Upper lobe of left lung (tissue), 4 donors: Measurements from ENCODE around the gene SERPINB2.

Experiments used
- CTCF ChIP-seq, 6 experiments: fragments of 450-650 bp in 4 of 6; fragments of 200-600 bp in 2 of 6; sonication (generic) in 2 of 6; IDR thresholded peaks; one replicate each; pipeline ENCODE4 v1.5.1; 2016 to 2019; ENCODE audit warnings: antibody characterized with exemption in 6 of 6
- EP300 ChIP-seq, 4 donors: sonication (generic); formaldehyde crosslinking; IDR thresholded peaks; one replicate each; pipeline ENCODE4 v1.5.1; 2017; ENCODE audit warnings: antibody characterized with exemption in 4 of 4, control low read depth in 2 of 4
- POLR2A ChIP-seq, 4 donors: fragments of 450-650 bp; IDR thresholded peaks; one replicate each; pipeline ENCODE4 v1.5.1; 2016 to 2017; ENCODE audit warnings: antibody characterized with exemption in 4 of 4, mild to moderate bottlenecking in 2 of 4
- POLR2AphosphoS5 ChIP-seq, 2 donors: sonication (generic); formaldehyde crosslinking; IDR thresholded peaks; one replicate each; pipeline ENCODE4 v1.5.1; 2017; ENCODE audit warnings: antibody characterized with exemption in 2 of 2

- TF ChIP-seq CTCF (IDR thresholded peaks at IDR 0.05): no peak
- TF ChIP-seq POLR2A (IDR thresholded peaks at IDR 0.05): no peak
- no peak for TF ChIP-seq POLR2AphosphoS5 (IDR thresholded peaks at IDR 0.05)
- TF ChIP-seq EP300 (IDR thresholded peaks at IDR 0.05): no peak
Measured at GRCh38 chr18:63930773-63931354, 43.4 kb downstream of the SERPINB2 start.
